ENCODE measurements around the gene ACTR1B.
"Not testable (repeated sequence)": the region's sequence is repeated elsewhere in the genome, so short reads cannot be mapped to it uniquely, and the experiment has no call there.

Gene ACTR1B

GRCh38 chr2:97618939-97619827, 44.7 kb downstream of the ACTR1B start:
- CTCF ChIA-PET; POLR2A ChIA-PET (ENCODE audit: low non-redundant PET); H3K27ac ChIP-seq; DNase-seq (ENCODE audit: low spot score): not testable (repeated sequence)

GRCh38 chr2:97617911-97618310, 45.9 kb downstream of the ACTR1B start:
- no peak for TF ChIP-seq CTCF (conservative IDR thresholded peaks at IDR 0.05; ENCODE audit: low read depth)
- POLR2A ChIA-PET (ENCODE audit: low non-redundant PET): no interaction called here
- no peak overlapping the region for H3K27ac ChIP-seq
- CTCF ChIA-PET: no interaction called here
- DNase-seq (ENCODE audit: low spot score): no peak

- CTCF ChIA-PET; POLR2A ChIA-PET (ENCODE audit: low non-redundant PET); H3K27ac ChIP-seq; DNase-seq (ENCODE audit: low spot score): not testable (repeated sequence)
These were observed 48.1 kb downstream of the ACTR1B start for GRCh38 chr2:97615746-97616145.

GRCh38 chr2:97611895-97612294, 51.9 kb downstream of the ACTR1B start:
- DNase-seq (ENCODE audit: low spot score); POLR2A ChIA-PET (ENCODE audit: low non-redundant PET); H3K27ac ChIP-seq; CTCF ChIA-PET: not testable (repeated sequence)

GRCh38 chr2:97608745-97609144, 55.1 kb downstream of the ACTR1B start:
- POLR2A ChIA-PET (ENCODE audit: low non-redundant PET); CTCF ChIA-PET: not testable (repeated sequence)

More at GRCh38 chr2:97608745-97609144, 55.1 kb downstream of the ACTR1B start:
- not testable (repeated sequence) for H3K27ac ChIP-seq; DNase-seq (ENCODE audit: low spot score)
